HCT116 (cell line): Measurements from ENCODE around the gene KRTAP21-1. TPM values are rescaled to one million over a fixed set of nuclear protein-coding genes. Genes with fewer than 3 reads are reported as not detected.

Source experiments
- ATAC-seq: fragments of 200-7000 bp; cut with Tn5 transposase; 2 replicates; pipeline ENCODE4 v1.9.1; 2020; ENCODE audit warnings: mild to moderate bottlenecking, moderate library complexity
- BruUV-seq: library from RNA; stranded (reverse); fragments of 400-500 nt; replicated peaks from 2 replicates; lab custom pipeline; 2021; lab: Mats Ljungman, UMichigan
- CTCF ChIA-PET: fragments of 300-600 bp; sonication (Branson Sonifier 250); formaldehyde crosslinking; loops from one replicate; lab custom pipeline; 2021; ENCODE audit warnings: antibody characterized with exemption; lab: Charles Lee
- POLR2A ChIA-PET: fragments of 300-600, 350-600 bp; sonication (Branson Sonifier 250); formaldehyde crosslinking; loops from one replicate; lab custom pipeline; 2021; ENCODE audit warnings: antibody characterized with exemption; lab: Charles Lee
- RAD21 ChIA-PET, 2 experiments: fragments of 300-600 bp; sonication (Branson Sonifier 250); formaldehyde crosslinking; loops; one replicate each; lab custom pipeline; 2023; ENCODE audit warnings: low total read pairs in 2 of 2; ENCODE audit not compliant: uncharacterized antibody in 2 of 2, unreplicated experiment in 2 of 2, low non-redundant PET in 1 of 2; lab: Charles Lee
- DNase-seq: peaks from one replicate; pipeline ENCODE4 v3.0.0-alpha.2; 2010; ENCODE audit warnings: low read depth, low spot score
- H2AFZ ChIP-seq: fragments of 200-600 bp; shearing (Covaris generic), sonication (generic); 2 replicates; pipeline ENCODE4 v1.6.1; 2017; ENCODE audit warnings: low read depth, mixed run types, mixed read lengths, antibody characterized with exemption, low read length; ENCODE audit not compliant: poor library complexity, severe bottlenecking
- H3K27ac ChIP-seq: 2 replicates; pipeline ENCODE4 v1.5.1; 2012; ENCODE audit warnings: low read depth, low read length
- H3K27me3 ChIP-seq: fragments of 200-600 bp; sonication (generic); 2 replicates; pipeline ENCODE4 v1.6.1; 2016; ENCODE audit warnings: mixed run types, low read length, mixed read lengths; ENCODE audit not compliant: insufficient read depth
- H3K36me3 ChIP-seq, 2 experiments: fragments of 200-500 bp in 1 of 2; fragments of 200-600 bp in 1 of 2; sonication (Bioruptor generic) in 1 of 2; sonication (generic) in 1 of 2; 2 replicates each; pipeline versions ENCODE4 v1.5.1 to v1.6.1; 2014 to 2016; ENCODE audit warnings: low read length in 2 of 2, inconsistent platforms in 1 of 2, mixed read lengths in 1 of 2, mixed run types in 1 of 2; ENCODE audit not compliant: insufficient read depth in 2 of 2, control insufficient read depth in 1 of 2
- H3K4me1 ChIP-seq, 2 experiments: fragments of 200-600 bp in 1 of 2; sonication (generic) in 1 of 2; 2 replicates each; pipeline versions ENCODE4 v1.5.1 to v1.6.1; 2012 to 2017; ENCODE audit warnings: low read length in 2 of 2, inconsistent platforms in 1 of 2, mild to moderate bottlenecking in 1 of 2, mixed read lengths in 1 of 2, mixed run types in 1 of 2, moderate library complexity in 1 of 2; ENCODE audit not compliant: insufficient read depth in 2 of 2, control insufficient read depth in 1 of 2
- H3K4me2 ChIP-seq: fragments of 200-600 bp; sonication (generic); 2 replicates; pipeline ENCODE4 v1.6.1; 2017; ENCODE audit warnings: mixed run types, low read length, mixed read lengths
- H3K4me3 ChIP-seq, 2 experiments: fragments of 200-600 bp in 1 of 2; sonication (generic) in 1 of 2; replicated peaks in 1 of 2; 2 replicates each; pipeline ENCODE4 v1.5.1; 2011 to 2016; ENCODE audit warnings: low read length in 2 of 2, control low read depth in 1 of 2, low read depth in 1 of 2, mild to moderate bottlenecking in 1 of 2, mixed read lengths in 1 of 2, mixed run types in 1 of 2
- H3K79me2 ChIP-seq: fragments of 200-600 bp; sonication (generic); 2 replicates; pipeline ENCODE4 v1.6.1; 2017; ENCODE audit warnings: mild to moderate bottlenecking, mixed run types, low read length, moderate library complexity, mixed read lengths; ENCODE audit not compliant: insufficient read depth
- H3K9ac ChIP-seq: fragments of 200-600 bp; sonication (generic); 2 replicates; pipeline ENCODE4 v1.6.1; 2016; ENCODE audit warnings: low read length, mixed read lengths
- H3K9me2 ChIP-seq: fragments of 200-600 bp; sonication (generic), shearing (Covaris generic); 2 replicates; pipeline ENCODE4 v1.6.1; 2017; ENCODE audit warnings: mixed run types, mild to moderate bottlenecking, moderate library complexity; ENCODE audit not compliant: insufficient read depth
- H3K9me3 ChIP-seq, 2 experiments: fragments of 200-500 bp in 1 of 2; fragments of 200-600 bp in 1 of 2; sonication (Bioruptor generic) in 1 of 2; sonication (generic) in 1 of 2; 2 replicates each; pipeline ENCODE4 v1.6.1; 2014 to 2017; ENCODE audit warnings: low read length in 2 of 2, mixed read lengths in 2 of 2, inconsistent platforms in 1 of 2, low read depth in 1 of 2, mild to moderate bottlenecking in 1 of 2, mixed run types in 1 of 2, moderate library complexity in 1 of 2; ENCODE audit not compliant: control insufficient read depth in 1 of 2, insufficient read depth in 1 of 2
- H4K20me1 ChIP-seq: fragments of 200-600 bp; sonication (generic), shearing (Covaris generic); 2 replicates; pipeline ENCODE4 v1.6.1; 2017; ENCODE audit warnings: mixed run types, mild to moderate bottlenecking, moderate library complexity; ENCODE audit not compliant: insufficient read depth
- CBX3 ChIP-seq: IDR thresholded peaks from 2 replicates; pipeline ENCODE4 v1.6.1; 2012; ENCODE audit warnings: low read depth
- CEBPB ChIP-seq: IDR thresholded peaks from 2 replicates; pipeline ENCODE4 v1.6.1; 2012; ENCODE audit warnings: low read depth
- EGR1 ChIP-seq: IDR thresholded peaks from 2 replicates; pipeline ENCODE4 v1.6.1; 2012; ENCODE audit warnings: low read depth
- ELF1 ChIP-seq: IDR thresholded peaks from 2 replicates; pipeline ENCODE4 v1.6.1; 2012; ENCODE audit warnings: low read depth, borderline replicate concordance
- EZH2 ChIP-seq: fragments of 200-600 bp; sonication (generic); IDR thresholded peaks from 2 replicates; pipeline ENCODE4 v1.6.1; 2017; ENCODE audit warnings: antibody characterized with exemption, mixed run types
- EZH2phosphoT487 ChIP-seq: fragments of 200-600 bp; IDR thresholded peaks from 2 replicates; pipeline ENCODE4 v1.6.1; 2018; ENCODE audit warnings: antibody characterized with exemption, borderline replicate concordance
- FOSL1 ChIP-seq: IDR thresholded peaks from 2 replicates; pipeline ENCODE4 v1.6.1; 2012; ENCODE audit warnings: low read depth
- JUND ChIP-seq: IDR thresholded peaks from 2 replicates; pipeline ENCODE4 v1.6.1; 2012
- POLR2A ChIP-seq: IDR thresholded peaks from 2 replicates; pipeline ENCODE4 v1.7.0; 2011; ENCODE audit warnings: borderline replicate concordance; ENCODE audit not compliant: insufficient read depth, insufficient read length; ENCODE audit errors: extremely low read depth
- RAD21 ChIP-seq: IDR thresholded peaks from 2 replicates; pipeline ENCODE4 v1.6.1; 2012; ENCODE audit warnings: low read depth, mild to moderate bottlenecking
- SIN3A ChIP-seq: IDR thresholded peaks from 2 replicates; pipeline ENCODE4 v1.6.1; 2012; ENCODE audit warnings: low read depth
- SP1 ChIP-seq: IDR thresholded peaks from 2 replicates; pipeline ENCODE4 v1.6.1; 2012; ENCODE audit warnings: low read depth
- SRF ChIP-seq: IDR thresholded peaks from 2 replicates; pipeline ENCODE4 v1.6.1; 2012; ENCODE audit warnings: low read depth
- TCF7L2 ChIP-seq: IDR thresholded peaks from 2 replicates; pipeline ENCODE4 v1.7.0; 2011; ENCODE audit warnings: borderline replicate concordance, inconsistent platforms; ENCODE audit not compliant: insufficient read depth, insufficient read length; ENCODE audit errors: extremely low read depth
- YY1 ChIP-seq: IDR thresholded peaks from 2 replicates; pipeline ENCODE4 v1.6.1; 2011; ENCODE audit warnings: low read length, low read depth, moderate library complexity, mild to moderate bottlenecking; ENCODE audit not compliant: insufficient replicate concordance; ENCODE audit errors: extremely low read depth
- ZFX ChIP-seq: fragments of 450-650 bp; IDR thresholded peaks from 2 replicates; pipeline ENCODE4 v1.6.1; 2017
- intact Hi-C: fragments of 100-400 bp; cut with micrococcal nuclease; formaldehyde crosslinking; loops from 2 replicates; pipeline ENCODE4 v1.10.0; 2022
- total RNA-seq: library from RNA; stranded (reverse); gene quantifications from one replicate; pipeline ENCODE4 v1.2.1, GENCODE V29; 2021; ENCODE audit not compliant: unreplicated experiment
- TF ChIP-seq, protein P1 (sequence below): IDR thresholded peaks from 2 replicates; pipeline ENCODE4 v1.6.1; 2012
- TF ChIP-seq, protein P2 (sequence below): IDR thresholded peaks from 2 replicates; pipeline ENCODE4 v1.6.1; 2012; ENCODE audit warnings: low read depth
- TF ChIP-seq, protein P3 (sequence below): IDR thresholded peaks from 2 replicates; pipeline ENCODE4 v1.6.1; 2012
- TF ChIP-seq, protein P4 (sequence below), 3 experiments: fragments of 200-600 bp in 1 of 3; sonication (generic) in 1 of 3; IDR thresholded peaks in 2 of 3; conservative IDR thresholded peaks in 1 of 3; 2 replicates each; pipeline ENCODE4 v1.5.1; 2012 to 2017; ENCODE audit warnings: low read depth in 2 of 3, low read length in 2 of 3, antibody characterized with exemption in 1 of 3, borderline replicate concordance in 1 of 3, control low read depth in 1 of 3, mild to moderate bottlenecking in 1 of 3, mixed read lengths in 1 of 3, mixed run types in 1 of 3, moderate library complexity in 1 of 3; ENCODE audit not compliant: insufficient read depth in 1 of 3

The KRTAP21-1 gene
- total RNA-seq, 1 experiment from 2014 or later, result not detected

DNA sequence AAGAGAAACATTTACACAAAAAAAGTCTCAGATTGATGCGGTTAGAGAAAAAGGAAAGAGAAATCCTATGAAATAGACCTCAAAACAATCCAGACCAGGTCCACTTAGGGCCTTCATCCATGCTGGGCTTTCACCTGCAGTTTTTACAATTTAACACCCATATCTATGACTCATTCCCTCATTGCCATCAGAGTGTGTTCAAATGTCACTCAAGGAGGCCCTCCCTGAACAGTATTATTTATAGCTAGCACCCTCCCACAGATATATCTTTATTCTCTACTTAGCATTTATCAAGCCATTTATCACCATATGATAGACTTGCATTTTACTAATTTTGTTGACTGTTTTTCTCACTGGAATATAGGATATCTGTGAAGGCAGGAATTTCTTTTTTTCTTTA is 35.8 kb downstream of the KRTAP21-1 start:
- BruUV-seq, result no TSS peak
- ATAC-seq (no peak), DNase-seq (no peak)

More for the DNA sequence above, 35.8 kb downstream of the KRTAP21-1 start:
- no peak for TF ChIP-seq JUND
- TF ChIP-seq SIN3A, result no peak
- TF ChIP-seq, protein P1, sequence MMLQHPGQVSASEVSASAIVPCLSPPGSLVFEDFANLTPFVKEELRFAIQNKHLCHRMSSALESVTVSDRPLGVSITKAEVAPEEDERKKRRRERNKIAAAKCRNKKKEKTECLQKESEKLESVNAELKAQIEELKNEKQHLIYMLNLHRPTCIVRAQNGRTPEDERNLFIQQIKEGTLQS, result no peak
- TF ChIP-seq ZFX, result no peak
- no peak for TF ChIP-seq FOSL1
- no peak for TF ChIP-seq RAD21
- no peak for TF ChIP-seq CBX3
- no peak for TF ChIP-seq ELF1
- no peak for TF ChIP-seq POLR2A
- TF ChIP-seq, protein P2, sequence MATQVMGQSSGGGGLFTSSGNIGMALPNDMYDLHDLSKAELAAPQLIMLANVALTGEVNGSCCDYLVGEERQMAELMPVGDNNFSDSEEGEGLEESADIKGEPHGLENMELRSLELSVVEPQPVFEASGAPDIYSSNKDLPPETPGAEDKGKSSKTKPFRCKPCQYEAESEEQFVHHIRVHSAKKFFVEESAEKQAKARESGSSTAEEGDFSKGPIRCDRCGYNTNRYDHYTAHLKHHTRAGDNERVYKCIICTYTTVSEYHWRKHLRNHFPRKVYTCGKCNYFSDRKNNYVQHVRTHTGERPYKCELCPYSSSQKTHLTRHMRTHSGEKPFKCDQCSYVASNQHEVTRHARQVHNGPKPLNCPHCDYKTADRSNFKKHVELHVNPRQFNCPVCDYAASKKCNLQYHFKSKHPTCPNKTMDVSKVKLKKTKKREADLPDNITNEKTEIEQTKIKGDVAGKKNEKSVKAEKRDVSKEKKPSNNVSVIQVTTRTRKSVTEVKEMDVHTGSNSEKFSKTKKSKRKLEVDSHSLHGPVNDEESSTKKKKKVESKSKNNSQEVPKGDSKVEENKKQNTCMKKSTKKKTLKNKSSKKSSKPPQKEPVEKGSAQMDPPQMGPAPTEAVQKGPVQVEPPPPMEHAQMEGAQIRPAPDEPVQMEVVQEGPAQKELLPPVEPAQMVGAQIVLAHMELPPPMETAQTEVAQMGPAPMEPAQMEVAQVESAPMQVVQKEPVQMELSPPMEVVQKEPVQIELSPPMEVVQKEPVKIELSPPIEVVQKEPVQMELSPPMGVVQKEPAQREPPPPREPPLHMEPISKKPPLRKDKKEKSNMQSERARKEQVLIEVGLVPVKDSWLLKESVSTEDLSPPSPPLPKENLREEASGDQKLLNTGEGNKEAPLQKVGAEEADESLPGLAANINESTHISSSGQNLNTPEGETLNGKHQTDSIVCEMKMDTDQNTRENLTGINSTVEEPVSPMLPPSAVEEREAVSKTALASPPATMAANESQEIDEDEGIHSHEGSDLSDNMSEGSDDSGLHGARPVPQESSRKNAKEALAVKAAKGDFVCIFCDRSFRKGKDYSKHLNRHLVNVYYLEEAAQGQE, result no peak
- TF ChIP-seq EZH2, result no peak
- TF ChIP-seq, protein P3, sequence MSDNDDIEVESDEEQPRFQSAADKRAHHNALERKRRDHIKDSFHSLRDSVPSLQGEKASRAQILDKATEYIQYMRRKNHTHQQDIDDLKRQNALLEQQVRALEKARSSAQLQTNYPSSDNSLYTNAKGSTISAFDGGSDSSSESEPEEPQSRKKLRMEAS, result no peak
- TF ChIP-seq SP1, result no peak
- no peak for TF ChIP-seq TCF7L2
- TF ChIP-seq, protein P4, sequence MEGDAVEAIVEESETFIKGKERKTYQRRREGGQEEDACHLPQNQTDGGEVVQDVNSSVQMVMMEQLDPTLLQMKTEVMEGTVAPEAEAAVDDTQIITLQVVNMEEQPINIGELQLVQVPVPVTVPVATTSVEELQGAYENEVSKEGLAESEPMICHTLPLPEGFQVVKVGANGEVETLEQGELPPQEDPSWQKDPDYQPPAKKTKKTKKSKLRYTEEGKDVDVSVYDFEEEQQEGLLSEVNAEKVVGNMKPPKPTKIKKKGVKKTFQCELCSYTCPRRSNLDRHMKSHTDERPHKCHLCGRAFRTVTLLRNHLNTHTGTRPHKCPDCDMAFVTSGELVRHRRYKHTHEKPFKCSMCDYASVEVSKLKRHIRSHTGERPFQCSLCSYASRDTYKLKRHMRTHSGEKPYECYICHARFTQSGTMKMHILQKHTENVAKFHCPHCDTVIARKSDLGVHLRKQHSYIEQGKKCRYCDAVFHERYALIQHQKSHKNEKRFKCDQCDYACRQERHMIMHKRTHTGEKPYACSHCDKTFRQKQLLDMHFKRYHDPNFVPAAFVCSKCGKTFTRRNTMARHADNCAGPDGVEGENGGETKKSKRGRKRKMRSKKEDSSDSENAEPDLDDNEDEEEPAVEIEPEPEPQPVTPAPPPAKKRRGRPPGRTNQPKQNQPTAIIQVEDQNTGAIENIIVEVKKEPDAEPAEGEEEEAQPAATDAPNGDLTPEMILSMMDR (IDR thresholded peaks at IDR 0.05 in 2 of 3, conservative IDR thresholded peaks at IDR 0.05 in 1 of 3; ENCODE audit: borderline replicate concordance in 1 of 3, insufficient read depth in 1 of 3, low read depth in 2 of 3, low read length in 2 of 3), result no peak
- TF ChIP-seq YY1, result no peak
- TF ChIP-seq EGR1, result no peak
- no peak for TF ChIP-seq EZH2phosphoT487
- TF ChIP-seq SRF, result no peak
- no peak for TF ChIP-seq CEBPB
- H3K9ac ChIP-seq, result no peak overlapping the region
- H3K4me2 ChIP-seq, result no peak overlapping the region
- H3K27me3 ChIP-seq, result no peaks in the 10 kb centered on the region
- H2AFZ ChIP-seq, result no peak overlapping the region
- H3K79me2 ChIP-seq, result no peaks in the 10 kb centered on the region
- H4K20me1 ChIP-seq, result no peaks in the 10 kb centered on the region
- POLR2A ChIA-PET, result no interaction called here
- peaks cover 0 to 3% of the 10 kb centered on the region in 2 experiments; a peak in 2 of 4 replicates for H3K9me3 ChIP-seq
- H3K27ac ChIP-seq, result no peak overlapping the region
- H3K36me3 ChIP-seq, result no peaks in the 10 kb centered on the region
- RAD21 ChIA-PET, result no interaction called here
- intact Hi-C loops, result no loop called here
- H3K9me2 ChIP-seq, result no peaks in the 10 kb centered on the region
- H3K4me1 ChIP-seq, result no peaks in the 10 kb centered on the region
- H3K4me3 ChIP-seq, result no peak overlapping the region
- CTCF ChIA-PET, result no interaction called here
